Fibroblast of lung (primary cell): ENCODE data around the gene RASGRF2. TPM values are rescaled to one million over a fixed set of nuclear protein-coding genes. Genes with fewer than 3 reads are reported as not detected.

Source experiments
- DNase-seq, 2 donors: peaks; one replicate each; pipeline versions ENCODE4 v3.0.0 to v3.0.0-alpha.2; 2010; ENCODE audit warnings: low read depth in 2 of 2
- H2AFZ ChIP-seq: 2 replicates; pipeline ENCODE4 v1.5.1; 2012; ENCODE audit warnings: low read length, control low read depth, inconsistent platforms
- H3K27ac ChIP-seq: 2 replicates; pipeline ENCODE4 v1.5.1; 2011; ENCODE audit warnings: low read length, control low read depth; ENCODE audit not compliant: insufficient read depth
- H3K27me3 ChIP-seq: 2 replicates; pipeline ENCODE4 v1.5.1; 2011; ENCODE audit warnings: mild to moderate bottlenecking, low read length; ENCODE audit not compliant: control insufficient read depth, insufficient read depth
- H3K36me3 ChIP-seq: 2 replicates; pipeline ENCODE4 v1.5.1; 2011; ENCODE audit warnings: low read length; ENCODE audit not compliant: control insufficient read depth, insufficient read depth
- H3K4me1 ChIP-seq: 2 replicates; pipeline ENCODE4 v1.5.1; 2011; ENCODE audit warnings: low read length; ENCODE audit not compliant: control insufficient read depth, insufficient read depth; ENCODE audit errors: extremely low read depth
- H3K4me2 ChIP-seq: 2 replicates; pipeline ENCODE4 v1.5.1; 2011; ENCODE audit warnings: low read length, control low read depth; ENCODE audit not compliant: insufficient read depth; ENCODE audit errors: extremely low read depth
- H3K4me3 ChIP-seq, 4 experiments: fragments of 200-600 bp in 1 of 4; sonication (generic) in 1 of 4; replicated peaks in 1 of 4; 2 replicates each; pipeline ENCODE4 v1.5.1; 2011 to 2016; ENCODE audit warnings: low read length in 4 of 4, low read depth in 3 of 4, mild to moderate bottlenecking in 3 of 4, control low read depth in 2 of 4, inconsistent platforms in 1 of 4, mixed read lengths in 1 of 4; ENCODE audit not compliant: insufficient read depth in 1 of 4; ENCODE audit errors: control extremely low read depth in 1 of 4
- H3K79me2 ChIP-seq: 2 replicates; pipeline ENCODE4 v1.5.1; 2012; ENCODE audit warnings: mild to moderate bottlenecking, low read length, inconsistent platforms; ENCODE audit not compliant: control insufficient read depth, insufficient read depth
- H3K9ac ChIP-seq: 2 replicates; pipeline ENCODE4 v1.5.1; 2011; ENCODE audit warnings: mild to moderate bottlenecking, low read length, control low read depth; ENCODE audit not compliant: insufficient read depth
- H3K9me3 ChIP-seq: 2 replicates; pipeline ENCODE4 v1.5.1; 2012; ENCODE audit warnings: low read depth, low read length; ENCODE audit not compliant: control insufficient read depth, insufficient read depth
- H4K20me1 ChIP-seq: 2 replicates; pipeline ENCODE4 v1.5.1; 2011; ENCODE audit warnings: low read length; ENCODE audit not compliant: control insufficient read depth, insufficient read depth; ENCODE audit errors: extremely low read depth
- EZH2 ChIP-seq: IDR thresholded peaks from 2 replicates; pipeline ENCODE4 v1.5.1; 2012; ENCODE audit warnings: low read length, control low read depth, mild to moderate bottlenecking; ENCODE audit errors: missing control alignments
- polyA plus RNA-seq, 2 donors: library from polyadenylated mRNA; depleted of rRNA in 1 of 2; stranded (reverse) in 1 of 2; unstranded in 1 of 2; fragments of >200 nt; gene quantifications; 2 replicates each; pipeline ENCODE4 v1.2.1, GENCODE V29; 2011 to 2012; ENCODE audit warnings: missing spikeins in 1 of 2
- total RNA-seq: library from RNA; depleted of rRNA; stranded (reverse); fragments of >200 nt; gene quantifications from 2 replicates; pipeline ENCODE4 v1.2.1, GENCODE V29; 2014
- TF ChIP-seq, protein P1 (sequence below), 2 donors: IDR thresholded peaks in 1 of 2; conservative IDR thresholded peaks in 1 of 2; 1 replicate in 1 of 2; 2 replicates in 1 of 2; pipeline ENCODE4 v1.5.1; 2011 to 2012; ENCODE audit warnings: low read length in 2 of 2, control low read depth in 1 of 2, inconsistent platforms in 1 of 2, low read depth in 1 of 2, mild to moderate bottlenecking in 1 of 2

Gene RASGRF2
- total and polyA plus RNA-seq, 2 donors (not counting 1 experiment from before 2014, with no cell fraction given): 3.5 to 19.5 TPM

DNA sequence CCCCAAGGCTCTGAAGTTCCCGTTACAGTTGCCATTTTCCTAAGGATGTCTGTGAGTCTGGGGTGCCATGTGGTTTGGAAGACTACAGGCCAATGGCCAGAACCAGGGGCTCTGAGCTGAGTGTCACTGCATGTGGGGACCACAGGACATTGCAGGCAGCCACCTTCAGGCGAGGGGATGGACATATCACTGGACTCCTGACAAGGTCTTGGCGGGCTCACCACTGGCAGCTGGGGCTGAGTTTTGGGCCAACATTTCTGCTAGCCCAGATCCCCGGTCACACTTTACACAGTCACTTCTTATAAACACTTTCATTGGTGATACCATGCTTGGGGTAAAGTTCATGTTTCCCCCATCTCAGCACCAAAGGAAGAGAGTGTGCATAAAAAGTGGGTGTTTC is 109.8 kb downstream of the RASGRF2 start:
- no peaks in the 10 kb centered on the region for H3K27me3 ChIP-seq
- peaks cover 2% of the 10 kb centered on the region for H3K36me3 ChIP-seq
- no peaks in the 10 kb centered on the region for H3K9me3 ChIP-seq
- DNase-seq: no peak
- no peaks in the 10 kb centered on the region for H3K4me1 ChIP-seq
- H3K9ac ChIP-seq: no peak overlapping the region
- H3K79me2 ChIP-seq: no peaks in the 10 kb centered on the region
- no peaks in the 10 kb centered on the region for H4K20me1 ChIP-seq
- no peak overlapping the region for H3K4me2 ChIP-seq
- H3K4me3 ChIP-seq: no peak overlapping the region
- TF ChIP-seq EZH2: no peak
- TF ChIP-seq, protein P1, sequence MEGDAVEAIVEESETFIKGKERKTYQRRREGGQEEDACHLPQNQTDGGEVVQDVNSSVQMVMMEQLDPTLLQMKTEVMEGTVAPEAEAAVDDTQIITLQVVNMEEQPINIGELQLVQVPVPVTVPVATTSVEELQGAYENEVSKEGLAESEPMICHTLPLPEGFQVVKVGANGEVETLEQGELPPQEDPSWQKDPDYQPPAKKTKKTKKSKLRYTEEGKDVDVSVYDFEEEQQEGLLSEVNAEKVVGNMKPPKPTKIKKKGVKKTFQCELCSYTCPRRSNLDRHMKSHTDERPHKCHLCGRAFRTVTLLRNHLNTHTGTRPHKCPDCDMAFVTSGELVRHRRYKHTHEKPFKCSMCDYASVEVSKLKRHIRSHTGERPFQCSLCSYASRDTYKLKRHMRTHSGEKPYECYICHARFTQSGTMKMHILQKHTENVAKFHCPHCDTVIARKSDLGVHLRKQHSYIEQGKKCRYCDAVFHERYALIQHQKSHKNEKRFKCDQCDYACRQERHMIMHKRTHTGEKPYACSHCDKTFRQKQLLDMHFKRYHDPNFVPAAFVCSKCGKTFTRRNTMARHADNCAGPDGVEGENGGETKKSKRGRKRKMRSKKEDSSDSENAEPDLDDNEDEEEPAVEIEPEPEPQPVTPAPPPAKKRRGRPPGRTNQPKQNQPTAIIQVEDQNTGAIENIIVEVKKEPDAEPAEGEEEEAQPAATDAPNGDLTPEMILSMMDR (conservative IDR thresholded peaks at IDR 0.05 in 1 of 2, IDR thresholded peaks at IDR 0.05 in 1 of 2; ENCODE audit: low read depth in 1 of 2, low read length in 2 of 2): no peak
- H2AFZ ChIP-seq: no peak overlapping the region
- no peak overlapping the region for H3K27ac ChIP-seq

DNA sequence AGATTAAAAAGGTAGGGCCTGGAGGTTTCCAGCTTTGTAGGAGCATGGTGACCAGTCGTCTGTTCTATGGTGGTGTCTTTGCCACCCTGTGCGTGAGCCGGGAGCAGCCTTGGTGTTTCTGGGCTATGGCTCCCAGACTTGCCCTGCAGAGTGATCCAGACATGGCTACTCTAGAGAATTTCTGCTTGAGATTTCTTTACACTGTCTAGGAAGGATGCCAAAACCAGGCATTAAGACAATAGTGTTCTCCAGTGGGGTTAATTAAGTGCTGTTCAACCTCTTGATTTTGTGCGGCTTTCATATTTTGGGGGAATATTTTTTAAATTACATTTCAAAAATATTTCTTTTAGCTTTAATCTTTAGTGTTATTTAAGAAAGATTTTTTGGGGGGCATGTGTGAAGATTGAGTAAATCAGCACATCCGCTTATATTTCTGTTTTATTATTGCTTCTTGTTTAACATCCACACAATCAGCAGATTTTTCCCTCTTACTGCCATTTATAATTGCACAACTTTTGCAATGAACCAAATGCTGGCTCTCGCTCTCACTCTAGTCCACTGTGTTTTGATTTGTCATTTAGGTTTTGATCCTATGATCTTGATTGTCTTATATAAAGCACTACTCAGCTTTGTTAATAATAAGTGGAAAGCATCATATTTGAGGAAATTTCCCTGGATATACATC is 110.5 kb downstream of the RASGRF2 start:
- DNase-seq: peak in 1 of 2 donors; percentile 31
- no peak overlapping the region for H3K4me2 ChIP-seq
- no peak overlapping the region for H3K9ac ChIP-seq
- TF ChIP-seq, protein P1 (conservative IDR thresholded peaks at IDR 0.05 in 1 of 2, IDR thresholded peaks at IDR 0.05 in 1 of 2; ENCODE audit: low read depth in 1 of 2, low read length in 2 of 2): no peak
- TF ChIP-seq EZH2: no peak
- H3K79me2 ChIP-seq: no peaks in the 10 kb centered on the region
- H3K4me3 ChIP-seq: no peak overlapping the region
- H3K9me3 ChIP-seq: no peaks in the 10 kb centered on the region
- H4K20me1 ChIP-seq: no peaks in the 10 kb centered on the region
- no peaks in the 10 kb centered on the region for H3K4me1 ChIP-seq
- H3K36me3 ChIP-seq: peaks cover 2% of the 10 kb centered on the region
- no peak overlapping the region for H3K27ac ChIP-seq
- no peak overlapping the region for H2AFZ ChIP-seq
- H3K27me3 ChIP-seq: no peaks in the 10 kb centered on the region

DNA sequence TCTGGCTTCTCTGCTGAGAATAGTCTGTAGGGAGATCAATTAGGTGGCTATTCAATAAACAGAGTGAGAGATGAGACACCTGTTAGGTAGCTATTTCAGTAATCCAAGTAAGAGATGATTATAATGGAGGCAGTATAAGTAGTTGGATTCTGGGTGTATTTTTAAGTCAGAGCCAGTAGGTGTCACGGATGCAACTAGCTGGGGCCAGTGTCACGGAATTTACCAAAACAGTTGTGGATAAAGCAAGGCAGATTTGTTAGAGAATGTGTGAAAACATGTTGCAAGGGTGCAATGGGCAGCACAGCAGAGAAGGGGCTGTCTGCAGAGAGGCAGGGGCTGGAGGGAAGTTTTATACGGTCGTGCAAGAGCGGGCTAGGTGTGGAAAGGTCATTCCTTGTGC is 114.9 kb downstream of the RASGRF2 start:
- no peaks in the 10 kb centered on the region for H3K79me2 ChIP-seq
- peaks cover 2% of the 10 kb centered on the region for H3K36me3 ChIP-seq
- no peaks in the 10 kb centered on the region for H3K9me3 ChIP-seq
- H2AFZ ChIP-seq: no peak overlapping the region
- H3K4me3 ChIP-seq: no peak overlapping the region
- no peak overlapping the region for H3K4me2 ChIP-seq
- no peak for DNase-seq
- H3K27me3 ChIP-seq: no peaks in the 10 kb centered on the region
- no peak overlapping the region for H3K9ac ChIP-seq
- no peaks in the 10 kb centered on the region for H3K4me1 ChIP-seq
- TF ChIP-seq EZH2: no peak
- TF ChIP-seq, protein P1 (conservative IDR thresholded peaks at IDR 0.05 in 1 of 2, IDR thresholded peaks at IDR 0.05 in 1 of 2; ENCODE audit: low read depth in 1 of 2, low read length in 2 of 2): no peak
- H4K20me1 ChIP-seq: no peaks in the 10 kb centered on the region
- no peak overlapping the region for H3K27ac ChIP-seq
